A673 (cell line): ENCODE measurements around the gene RAB24. TPM values are rescaled to one million over a fixed set of nuclear protein-coding genes. Genes with fewer than 3 reads are reported as not detected.

ENCODE experiments used
- BruUV-seq: library from RNA; stranded (reverse); fragments of 400-500 nt; replicated peaks from 2 replicates; lab custom pipeline; 2021; lab: Mats Ljungman, UMichigan
- CTCF ChIA-PET: fragments of 300-600 bp; sonication (Branson Sonifier 250); formaldehyde crosslinking; loops from one replicate; lab custom pipeline; 2022; ENCODE audit warnings: antibody characterized with exemption; lab: Charles Lee
- POLR2A ChIA-PET: fragments of 300-600 bp; sonication (Branson Sonifier 250); formaldehyde crosslinking; loops from one replicate; lab custom pipeline; 2022; ENCODE audit warnings: antibody characterized with exemption; ENCODE audit not compliant: low non-redundant PET; lab: Charles Lee
- DNase-seq: peaks from one replicate; pipeline ENCODE4 v3.0.0-alpha.2; 2015; ENCODE audit warnings: low spot score
- H3K27ac ChIP-seq: fragments of 200-600 bp; sonication (generic); 2 replicates; pipeline ENCODE4 v1.5.1; 2016; ENCODE audit warnings: mixed run types, low read depth, mild to moderate bottlenecking, mixed read lengths, antibody characterized with exemption, low read length; ENCODE audit not compliant: poor library complexity, severe bottlenecking
- H3K27me3 ChIP-seq: fragments of 200-600 bp; sonication (generic); replicated peaks from 2 replicates; pipeline ENCODE4 v1.6.1; 2017; ENCODE audit warnings: mixed run types, low read depth, mild to moderate bottlenecking, mixed read lengths, antibody characterized with exemption, low read length; ENCODE audit not compliant: insufficient read depth, poor library complexity
- H3K36me3 ChIP-seq: fragments of 200-600 bp; sonication (generic); 2 replicates; pipeline ENCODE4 v1.6.1; 2016; ENCODE audit warnings: mixed run types, mild to moderate bottlenecking, mixed read lengths, antibody characterized with exemption, low read length; ENCODE audit not compliant: insufficient read depth, poor library complexity, severe bottlenecking
- H3K4me1 ChIP-seq: fragments of 200-600 bp; sonication (generic); 2 replicates; pipeline ENCODE4 v1.6.1; 2017; ENCODE audit warnings: mixed run types, mild to moderate bottlenecking, mixed read lengths, antibody characterized with exemption, low read length; ENCODE audit not compliant: insufficient read depth, poor library complexity, severe bottlenecking
- H3K4me3 ChIP-seq: fragments of 200-600 bp; sonication (generic); 2 replicates; pipeline ENCODE4 v1.5.1; 2016; ENCODE audit warnings: low read depth, mixed run types, mild to moderate bottlenecking, mixed read lengths, low read length; ENCODE audit not compliant: poor library complexity, severe bottlenecking
- H3K9me3 ChIP-seq: fragments of 200-600 bp; sonication (generic); 2 replicates; pipeline ENCODE4 v1.6.1; 2016; ENCODE audit warnings: mixed run types, low read depth, mild to moderate bottlenecking, mixed read lengths, antibody characterized with exemption, low read length; ENCODE audit not compliant: poor library complexity, severe bottlenecking
- CTCF ChIP-seq: fragments of 300-800, 200-600 bp; sonication (generic); conservative IDR thresholded peaks from 2 replicates; pipeline ENCODE4 v1.5.1; 2017; ENCODE audit warnings: low read depth, mild to moderate bottlenecking, antibody characterized with exemption, low read length, moderate library complexity, mixed read lengths
- EZH2 ChIP-seq: fragments of 200-600 bp; sonication (generic); IDR thresholded peaks from 2 replicates; pipeline ENCODE4 v1.6.1; 2017; ENCODE audit warnings: borderline replicate concordance, low read depth, mild to moderate bottlenecking, mixed read lengths, antibody characterized with exemption, low read length; ENCODE audit not compliant: poor library complexity, severe bottlenecking
- intact Hi-C: fragments of 100-400 bp; cut with micrococcal nuclease; formaldehyde crosslinking; loops from one replicate; pipeline ENCODE4 v1.10.0; 2022; ENCODE audit not compliant: unreplicated experiment
- total RNA-seq: library from RNA; stranded (reverse); gene quantifications from 2 replicates; pipeline ENCODE4 v1.2.3, GENCODE V29; 2021

RAB24 gene
- total RNA-seq, 1 experiment from 2014 or later = 16.0 TPM

GRCh38 chr5:177310757-177311391 is 7.4 kb upstream of the RAB24 start:
- CTCF ChIA-PET = interaction anchor here (1.6 kb wide), 1 partner anchor 41 kb away, joined by 3 read pairs; no protein-coding TSS in a partner anchor
- intact Hi-C loops = loop anchor here (2.0 kb wide), 1 partner anchor 186 kb away; the partner anchor contains the start of gene PDLIM7
- Histone ChIP-seq H3K27ac (peak overlapping the region; percentile 97), H3K4me3 (peak overlapping the region; percentile 80), H3K27me3 (no peaks in the 10 kb centered on the region), H3K4me1 (peaks cover 20% of the 10 kb centered on the region), H3K36me3 (peaks cover 17% of the 10 kb centered on the region), H3K9me3 (no peaks in the 10 kb centered on the region)
- BruUV-seq = no TSS peak
- POLR2A ChIA-PET = interaction anchor here (0.5 kb wide), 1 partner anchor 894 kb away, joined by 3 read pairs; the partner anchor contains the start of gene HNRNPAB
- peak; percentile 45 for DNase-seq
- TF ChIP-seq EZH2 (no peak), CTCF (no peak)

- TF ChIP-seq CTCF (no peak), EZH2 (no peak)
- no peak for DNase-seq
- H3K4me3 ChIP-seq = peak overlapping the region; percentile 80
- CTCF ChIA-PET = interaction anchor here (0.6 to 1.8 kb wide), 9 partner anchors 8 to 501 kb away, joined by 3 to 6 read pairs (median 4); partner anchors contain the start of gene GRK6
- no peaks in the 10 kb centered on the region for H3K27me3 ChIP-seq
- BruUV-seq = no TSS peak
- H3K4me1 ChIP-seq = peaks cover 20% of the 10 kb centered on the region
- intact Hi-C loops = loop anchor here (2.0 kb wide), 1 partner anchor 186 kb away; the partner anchor contains the start of gene PDLIM7
- H3K36me3 ChIP-seq = peaks cover 23% of the 10 kb centered on the region
- no peaks in the 10 kb centered on the region for H3K9me3 ChIP-seq
- POLR2A ChIA-PET = no interaction called here
- no peak overlapping the region for H3K27ac ChIP-seq
These were observed 6.8 kb upstream of the RAB24 start for GRCh38 chr5:177310332-177310731.

- CTCF ChIA-PET = interaction anchor here (0.6 to 1.8 kb wide), 11 partner anchors 8 to 531 kb away, joined by 3 to 18 read pairs (median 4); partner anchors contain the start of gene GRK6
- H3K4me3 ChIP-seq = peak overlapping the region; percentile 80
- H3K4me1 ChIP-seq = peaks cover 20% of the 10 kb centered on the region
- POLR2A ChIA-PET = no interaction called here
- peaks cover 28% of the 10 kb centered on the region for H3K36me3 ChIP-seq
- H3K27me3 ChIP-seq = no peaks in the 10 kb centered on the region
- H3K9me3 ChIP-seq = no peaks in the 10 kb centered on the region
- no peak for TF ChIP-seq EZH2
- TF ChIP-seq CTCF = peak; percentile 86
- intact Hi-C loops = loop anchor here (2.0 kb wide), 2 partner anchors 187 to 197 kb away; partner anchors contain the start of gene PDLIM7
- no TSS peak for BruUV-seq
- H3K27ac ChIP-seq = no peak overlapping the region
- peak; percentile 70 for DNase-seq
These were observed 6.1 kb upstream of the RAB24 start for GRCh38 chr5:177309351-177310191.
